Upper lobe of right lung (tissue), 1 donor: ENCODE results near the gene ENAH. TPM values are rescaled to one million over a fixed set of nuclear protein-coding genes. Genes with fewer than 3 reads are reported as not detected.
A peak's percentile ranks its signal among the peaks of the same experiment; 100 is the strongest.

Source experiments
- ATAC-seq: fragments of 200-7000 bp; cut with Tn5 transposase; one replicate; pipeline ENCODE4 v1.9.1; 2020; ENCODE audit warnings: mild to moderate bottlenecking, moderate library complexity
- DNase-seq: peaks from one replicate; pipeline ENCODE4 v3.0.0-alpha.2; 2020
- H3K27ac ChIP-seq: fragments of 200-600 bp; one replicate; pipeline ENCODE4 v1.8.0; 2022
- H3K27me3 ChIP-seq: fragments of 200-600 bp; one replicate; pipeline ENCODE4 v1.8.0; 2022; ENCODE audit warnings: mild to moderate bottlenecking
- H3K36me3 ChIP-seq: fragments of 200-600 bp; one replicate; pipeline ENCODE4 v1.8.0; 2022
- H3K4me1 ChIP-seq: fragments of 200-600 bp; one replicate; pipeline ENCODE4 v1.8.0; 2022
- H3K4me3 ChIP-seq: fragments of 200-600 bp; one replicate; pipeline ENCODE4 v1.8.0; 2022; ENCODE audit warnings: mild to moderate bottlenecking
- H3K9me3 ChIP-seq: fragments of 200-600 bp; one replicate; pipeline ENCODE4 v1.8.0; 2022
- CTCF ChIP-seq: fragments of 200-600 bp; IDR thresholded peaks from one replicate; pipeline ENCODE4 v1.8.0; 2022; ENCODE audit warnings: antibody characterized with exemption
- intact Hi-C: fragments of 100-400 bp; cut with DNase I; formaldehyde crosslinking; loops from one replicate; pipeline ENCODE4 v1.11.0; 2022
- total RNA-seq: library from RNA; stranded (reverse); fragmentation: NEBNext Ultra II Directional; extraction: Animal tissue kit (Norgen Biotek cat#: 25700); gene quantifications from one replicate; pipeline ENCODE4 v1.2.1, GENCODE V29; 2021
- donor health status: DM: no; HTN: yes; CAD: no; lungs with severe emphysema.

The ENAH gene
- total RNA-seq, 1 donor from 2014 or later, result 67.4 TPM

- intact Hi-C loops, result no loop called here
- no peak overlapping the region for H3K4me3 ChIP-seq
- H3K27me3 ChIP-seq, result no peaks in the 10 kb centered on the region
- no peak overlapping the region for H3K27ac ChIP-seq
- H3K36me3 ChIP-seq, result no peaks in the 10 kb centered on the region
- H3K4me1 ChIP-seq, result peaks cover 24% of the 10 kb centered on the region
- DNase-seq (no peak), ATAC-seq (peak; percentile 65)
- H3K9me3 ChIP-seq, result no peaks in the 10 kb centered on the region
- no peak for TF ChIP-seq CTCF
Observed at GRCh38 chr1:225691377-225691776, 38.5 kb upstream of the ENAH start.

DNA sequence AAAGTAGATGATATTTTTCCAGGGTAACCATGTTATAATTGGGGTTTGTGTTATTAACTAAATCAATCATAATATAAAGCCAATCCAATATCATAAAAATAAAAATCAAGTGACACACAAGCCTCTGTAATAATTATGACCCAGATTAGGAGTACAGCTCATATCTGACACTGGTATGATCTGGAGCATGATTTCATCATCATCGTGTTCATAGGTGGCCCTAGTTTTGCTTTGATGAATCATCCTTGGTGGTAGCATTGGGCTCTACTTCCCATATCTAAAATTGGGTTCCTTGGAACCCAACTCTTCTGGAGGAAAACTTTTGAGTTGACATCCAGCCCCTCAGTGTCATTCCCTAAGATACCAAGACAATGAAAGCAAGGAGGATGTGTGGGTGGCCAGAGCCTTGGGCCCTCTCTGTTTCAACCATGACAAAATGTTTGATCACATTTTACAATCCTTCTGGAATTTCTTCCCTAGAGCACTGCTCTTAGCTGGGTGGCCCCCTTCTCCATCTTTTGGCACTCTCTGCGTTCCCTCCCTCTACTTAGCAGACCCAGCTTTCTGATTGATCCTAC, 37.0 kb upstream of the ENAH start:
- no peaks in the 10 kb centered on the region for H3K27me3 ChIP-seq
- intact Hi-C loops, result no loop called here
- DNase-seq, result no peak
- no peak overlapping the region for H3K27ac ChIP-seq
- ATAC-seq, result no peak
- no peaks in the 10 kb centered on the region for H3K36me3 ChIP-seq
- TF ChIP-seq CTCF, result no peak
- no peak overlapping the region for H3K4me3 ChIP-seq
- H3K9me3 ChIP-seq, result no peaks in the 10 kb centered on the region
- peaks cover 23% of the 10 kb centered on the region for H3K4me1 ChIP-seq

DNA sequence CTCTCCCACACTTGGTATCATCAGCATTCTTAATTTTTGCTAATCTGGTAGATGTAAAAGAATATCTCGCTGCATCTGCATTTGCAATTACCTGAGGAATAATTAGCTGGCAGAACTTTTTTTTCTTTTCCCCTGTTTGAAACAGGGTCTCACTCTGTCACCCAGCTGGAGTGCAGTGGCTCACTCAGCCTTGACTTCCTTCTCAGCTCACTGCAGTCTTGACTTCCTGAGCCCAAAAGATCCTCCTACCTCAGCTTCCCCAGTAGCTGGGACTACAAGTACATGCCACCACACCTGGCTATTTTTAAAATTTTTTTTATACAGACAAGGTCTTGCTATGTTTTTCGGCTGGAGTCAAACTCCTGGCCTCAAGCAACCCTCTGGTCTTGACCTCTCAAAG, 35.4 kb upstream of the ENAH start:
- intact Hi-C loops, result no loop called here
- Histone ChIP-seq H3K36me3 (no peaks in the 10 kb centered on the region), H3K4me1 (peaks cover 8% of the 10 kb centered on the region), H3K27me3 (no peaks in the 10 kb centered on the region), H3K27ac (no peak overlapping the region), H3K4me3 (no peak overlapping the region), H3K9me3 (no peaks in the 10 kb centered on the region)
- no peak for TF ChIP-seq CTCF
- ATAC-seq (no peak), DNase-seq (no peak)

GRCh38 chr1:225685476-225686176, 32.7 kb upstream of the ENAH start:
- Histone ChIP-seq H3K27ac (no peak overlapping the region), H3K4me3 (no peak overlapping the region), H3K4me1 (no peaks in the 10 kb centered on the region), H3K27me3 (no peaks in the 10 kb centered on the region), H3K36me3 (no peaks in the 10 kb centered on the region), H3K9me3 (no peaks in the 10 kb centered on the region)
- intact Hi-C loops, result no loop called here
- no peak for TF ChIP-seq CTCF
- ATAC-seq (no peak), DNase-seq (no peak)

DNA sequence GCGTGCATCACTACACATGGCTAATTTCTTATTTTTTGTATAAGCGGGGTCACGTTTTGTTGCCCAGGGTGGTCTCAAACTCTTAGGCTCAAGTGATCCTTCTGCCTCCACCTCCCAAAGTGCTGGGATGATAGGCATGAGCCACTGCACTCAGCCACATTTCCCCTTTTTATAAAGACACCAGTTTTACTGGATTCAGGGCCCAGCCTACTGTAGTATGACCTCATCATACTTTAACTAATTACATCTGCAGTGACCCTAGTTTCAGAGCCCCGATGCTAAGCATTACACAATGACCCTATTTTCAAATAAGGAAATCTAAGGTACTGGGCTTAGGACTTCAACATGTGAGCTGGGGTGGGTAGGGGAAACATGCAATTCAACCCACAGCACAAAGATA, 31.8 kb upstream of the ENAH start:
- H3K27me3 ChIP-seq, result no peaks in the 10 kb centered on the region
- intact Hi-C loops, result no loop called here
- H3K4me1 ChIP-seq, result no peaks in the 10 kb centered on the region
- H3K9me3 ChIP-seq, result no peaks in the 10 kb centered on the region
- H3K4me3 ChIP-seq, result no peak overlapping the region
- DNase-seq (no peak), ATAC-seq (no peak)
- TF ChIP-seq CTCF, result no peak
- no peaks in the 10 kb centered on the region for H3K36me3 ChIP-seq
- H3K27ac ChIP-seq, result no peak overlapping the region
